Stimulated activated CD8-positive, alpha-beta memory T cell treated with anti-CD3 and anti-CD28 coated beads, Interleukin-7, amount 100 ng/mL, for 24 hours (primary cell): ENCODE measurements around the gene LKAAEAR1.
"Not testable (repeated sequence)": the region's sequence is repeated elsewhere in the genome, so short reads cannot be mapped to it uniquely, and the experiment has no call there.

Experiments used
- DNase-seq: peaks from one replicate; pipeline ENCODE4 v3.0.0-alpha.2; 2020; ENCODE audit warnings: low read depth

Gene LKAAEAR1

DNA sequence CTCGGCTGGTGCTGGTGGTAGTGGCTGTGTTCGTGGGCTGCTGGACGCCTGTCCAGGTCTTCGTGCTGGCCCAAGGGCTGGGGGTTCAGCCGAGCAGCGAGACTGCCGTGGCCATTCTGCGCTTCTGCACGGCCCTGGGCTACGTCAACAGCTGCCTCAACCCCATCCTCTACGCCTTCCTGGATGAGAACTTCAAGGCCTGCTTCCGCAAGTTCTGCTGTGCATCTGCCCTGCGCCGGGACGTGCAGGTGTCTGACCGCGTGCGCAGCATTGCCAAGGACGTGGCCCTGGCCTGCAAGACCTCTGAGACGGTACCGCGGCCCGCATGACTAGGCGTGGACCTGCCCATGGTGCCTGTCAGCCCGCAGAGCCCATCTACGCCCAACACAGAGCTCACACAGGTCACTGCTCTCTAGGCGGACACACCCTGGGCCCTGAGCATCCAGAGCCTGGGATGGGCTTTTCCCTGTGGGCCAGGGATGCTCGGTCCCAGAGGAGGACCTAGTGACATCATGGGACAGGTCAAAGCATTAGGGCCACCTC is 14.3 kb upstream of the LKAAEAR1 start:
- DNase-seq: no peak

GRCh38 chr20:64096535-64096934 is 12.3 kb upstream of the LKAAEAR1 start:
- no peak for DNase-seq

GRCh38 chr20:64095927-64096326 is 11.7 kb upstream of the LKAAEAR1 start:
- no peak for DNase-seq

GRCh38 chr20:64095455-64095854 is 11.3 kb upstream of the LKAAEAR1 start:
- no peak for DNase-seq

DNA sequence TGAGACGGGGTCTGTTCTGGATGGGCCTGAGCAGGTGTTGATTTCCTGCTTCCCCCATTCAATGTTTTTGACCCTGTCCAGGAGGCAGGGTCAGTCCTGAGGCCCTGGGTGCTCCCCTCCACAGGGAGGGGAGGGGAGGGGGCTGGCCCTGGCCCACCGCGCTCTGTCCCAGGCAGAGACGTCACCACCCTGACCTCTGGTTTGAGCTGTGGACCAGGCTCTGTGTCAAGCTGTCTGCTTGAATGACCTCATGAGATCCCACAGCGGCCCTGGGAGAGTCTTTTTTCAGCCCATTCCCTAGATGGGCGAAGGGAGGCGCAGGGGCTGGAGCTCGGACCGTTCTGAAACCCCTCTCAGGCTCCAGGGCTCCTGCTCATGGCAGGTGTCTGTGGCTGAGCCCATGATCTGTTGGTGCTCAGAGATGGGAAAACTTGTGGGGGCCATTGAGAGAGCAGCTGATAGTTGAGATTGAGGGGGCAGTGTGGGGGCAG is 8.9 kb upstream of the LKAAEAR1 start:
- DNase-seq: no peak

DNA sequence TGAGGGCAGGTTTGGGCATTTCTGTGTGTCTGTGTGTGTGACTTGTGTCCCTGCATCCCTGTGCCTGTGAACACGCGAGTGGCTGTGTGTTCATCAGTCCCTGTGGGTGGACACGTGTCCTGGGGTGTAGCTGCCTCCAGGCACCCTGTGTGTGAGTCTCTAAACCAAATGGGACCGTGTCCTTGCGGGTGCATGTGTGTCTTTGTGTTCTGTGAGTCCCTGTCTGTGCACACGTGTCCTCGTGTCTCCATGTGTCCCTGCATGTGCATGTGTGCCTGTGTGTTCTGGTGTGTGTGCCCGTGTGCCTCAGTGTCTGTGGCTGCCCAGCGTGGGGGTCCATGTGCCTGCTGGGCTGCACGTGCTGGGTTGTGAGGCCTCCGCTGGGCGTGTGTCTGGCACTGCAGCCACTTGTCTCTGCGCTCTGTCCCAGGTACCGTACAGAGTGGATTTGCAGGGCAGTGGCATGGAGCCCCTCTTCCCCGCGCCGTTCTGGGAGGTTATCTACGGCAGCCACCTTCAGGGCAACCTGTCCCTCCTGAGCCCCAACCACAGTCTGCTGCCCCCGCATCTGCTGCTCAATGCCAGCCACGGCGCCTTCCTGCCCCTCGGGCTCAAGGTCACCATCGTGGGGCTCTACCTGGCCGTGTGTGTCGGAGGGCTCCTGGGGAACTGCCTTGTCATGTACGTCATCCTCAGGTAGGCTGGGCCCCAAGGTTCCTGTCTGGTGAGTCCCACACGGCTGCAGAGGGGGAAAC is 8.2 kb upstream of the LKAAEAR1 start:
- no peak for DNase-seq

- DNase-seq: no peak
Measured at GRCh38 chr20:64091770-64092169, 7.6 kb upstream of the LKAAEAR1 start.

- DNase-seq: no peak
Measured at GRCh38 chr20:64091340-64091739, 7.1 kb upstream of the LKAAEAR1 start.

DNA sequence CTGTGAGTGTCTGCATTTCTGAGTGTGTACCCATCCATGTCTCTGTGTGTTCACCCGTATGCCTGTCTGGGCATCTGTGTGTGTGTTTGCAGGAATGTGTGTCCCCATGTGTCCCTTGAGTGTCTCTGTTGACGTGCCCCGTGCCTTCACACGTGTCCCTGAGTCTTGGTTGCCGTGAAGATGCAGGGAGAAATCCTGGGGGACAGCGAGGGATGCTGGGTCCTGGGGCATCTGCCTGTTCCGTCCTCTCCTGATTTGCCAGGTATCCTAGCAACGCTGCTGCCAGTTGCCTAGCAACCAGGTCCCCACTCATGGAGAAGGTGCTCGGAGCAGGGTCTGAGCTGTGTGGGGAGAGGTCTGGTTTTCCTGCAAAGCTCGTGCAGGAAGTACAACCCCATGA is 6.0 kb upstream of the LKAAEAR1 start:
- DNase-seq: no peak

DNA sequence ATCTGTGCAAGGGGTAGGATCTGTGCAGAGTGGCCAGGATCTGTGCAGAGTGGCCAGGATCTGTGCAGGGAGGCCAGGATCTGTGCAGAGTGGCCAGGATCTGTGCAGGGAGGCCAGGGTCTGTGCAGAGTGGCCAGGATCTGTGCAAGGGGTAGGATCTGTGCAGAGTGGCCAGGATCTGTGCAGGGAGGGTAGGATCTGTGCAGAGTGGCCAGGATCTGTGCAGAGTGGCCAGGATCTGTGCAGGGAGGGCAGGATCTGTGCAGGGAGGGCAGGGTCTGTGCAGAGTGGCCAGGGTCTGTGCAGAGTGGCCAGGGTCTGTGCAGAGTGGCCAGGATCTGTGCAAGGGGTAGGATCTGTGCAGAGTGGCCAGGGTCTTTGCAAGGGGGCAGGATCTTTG is 4.4 kb upstream of the LKAAEAR1 start:
- DNase-seq: not testable (repeated sequence)

DNA sequence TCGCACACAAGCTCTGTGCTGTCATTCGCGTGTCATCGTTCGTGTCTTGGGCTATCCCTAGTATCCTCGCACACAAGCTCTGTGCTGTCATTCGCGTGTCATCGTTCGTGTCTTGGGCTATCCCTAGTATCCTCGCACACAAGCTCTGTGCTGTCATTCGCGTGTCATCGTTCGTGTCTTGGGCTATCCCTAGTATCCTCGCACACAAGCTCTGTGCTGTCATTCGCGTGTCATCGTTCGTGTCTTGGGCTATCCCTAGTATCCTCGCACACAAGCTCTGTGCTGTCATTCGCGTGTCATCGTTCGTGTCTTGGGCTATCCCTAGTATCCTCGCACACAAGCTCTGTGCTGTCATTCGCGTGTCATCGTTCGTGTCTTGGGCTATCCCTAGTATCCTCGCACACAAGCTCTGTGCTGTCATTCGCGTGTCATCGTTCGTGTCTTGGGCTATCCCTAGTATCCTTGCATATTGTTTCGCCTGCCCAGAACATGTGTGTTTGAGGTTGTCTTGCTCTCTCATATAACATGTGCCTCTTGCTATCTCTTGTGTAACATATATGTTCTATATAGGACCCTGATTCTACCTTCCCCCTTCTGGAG is 3.1 kb upstream of the LKAAEAR1 start:
- DNase-seq: not testable (repeated sequence)

DNA sequence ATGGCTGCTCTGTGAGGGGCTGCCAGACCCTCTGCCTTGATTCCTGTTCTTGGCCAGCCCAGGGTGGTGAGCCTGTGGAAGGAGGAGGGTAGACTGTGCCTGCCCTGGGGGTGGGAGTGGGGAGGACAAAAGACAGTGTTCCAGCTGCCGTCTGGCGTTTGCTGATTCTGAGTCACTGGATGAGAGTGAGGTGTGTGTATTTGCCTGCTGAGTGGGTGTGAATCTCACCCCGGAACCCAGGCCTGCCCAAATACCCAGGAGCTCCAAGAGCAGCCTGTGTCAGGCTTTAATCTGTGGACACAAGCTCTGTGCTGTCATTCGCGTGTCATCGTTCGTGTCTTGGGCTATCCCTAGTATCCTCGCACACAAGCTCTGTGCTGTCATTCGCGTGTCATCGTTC is 2.6 kb upstream of the LKAAEAR1 start:
- no peak for DNase-seq

- DNase-seq: no peak
Measured at GRCh38 chr20:64084685-64085152, 521 bp upstream of the LKAAEAR1 start.

- DNase-seq: no peak
Measured at GRCh38 chr20:64083378-64083803, 807 bp downstream of the LKAAEAR1 start.

GRCh38 chr20:64082820-64083377 is 1.3 kb downstream of the LKAAEAR1 start:
- no peak for DNase-seq

DNA sequence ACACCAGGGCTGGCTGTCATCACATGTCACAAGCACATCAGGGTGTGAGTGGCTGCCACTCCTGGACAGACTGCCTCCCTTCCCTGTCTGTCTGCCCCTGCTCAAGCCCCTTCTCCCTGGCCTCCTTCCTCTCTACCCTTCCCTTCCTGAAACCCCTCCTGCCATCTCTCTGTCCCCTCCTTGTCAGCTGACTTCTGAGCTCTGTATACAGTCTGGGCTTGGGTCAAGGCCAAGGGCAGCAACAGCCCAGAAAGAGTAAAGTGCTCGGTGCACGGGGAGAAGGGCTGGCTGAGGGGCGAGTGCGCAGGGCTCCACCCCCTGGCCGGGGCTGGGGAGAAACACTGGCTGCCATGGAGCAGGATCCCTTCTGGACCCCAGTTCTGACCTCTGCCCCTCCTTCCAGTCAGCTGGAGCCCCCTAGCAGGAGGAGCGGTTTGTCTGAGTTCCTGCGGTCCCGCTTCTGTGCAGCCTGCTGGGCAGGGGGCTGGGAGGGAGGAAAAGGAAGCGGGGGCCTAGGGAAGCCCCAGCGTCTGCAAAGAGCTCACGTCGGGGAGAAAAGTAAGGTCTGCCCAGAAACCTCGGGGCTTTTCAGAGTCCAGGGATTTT is 2.0 kb downstream of the LKAAEAR1 start:
- no peak for DNase-seq

- no peak for DNase-seq
Measured at GRCh38 chr20:64081624-64081964, 2.6 kb downstream of the LKAAEAR1 start.

- no peak for DNase-seq
Measured at GRCh38 chr20:64080813-64081623, 3.2 kb downstream of the LKAAEAR1 start.

DNA sequence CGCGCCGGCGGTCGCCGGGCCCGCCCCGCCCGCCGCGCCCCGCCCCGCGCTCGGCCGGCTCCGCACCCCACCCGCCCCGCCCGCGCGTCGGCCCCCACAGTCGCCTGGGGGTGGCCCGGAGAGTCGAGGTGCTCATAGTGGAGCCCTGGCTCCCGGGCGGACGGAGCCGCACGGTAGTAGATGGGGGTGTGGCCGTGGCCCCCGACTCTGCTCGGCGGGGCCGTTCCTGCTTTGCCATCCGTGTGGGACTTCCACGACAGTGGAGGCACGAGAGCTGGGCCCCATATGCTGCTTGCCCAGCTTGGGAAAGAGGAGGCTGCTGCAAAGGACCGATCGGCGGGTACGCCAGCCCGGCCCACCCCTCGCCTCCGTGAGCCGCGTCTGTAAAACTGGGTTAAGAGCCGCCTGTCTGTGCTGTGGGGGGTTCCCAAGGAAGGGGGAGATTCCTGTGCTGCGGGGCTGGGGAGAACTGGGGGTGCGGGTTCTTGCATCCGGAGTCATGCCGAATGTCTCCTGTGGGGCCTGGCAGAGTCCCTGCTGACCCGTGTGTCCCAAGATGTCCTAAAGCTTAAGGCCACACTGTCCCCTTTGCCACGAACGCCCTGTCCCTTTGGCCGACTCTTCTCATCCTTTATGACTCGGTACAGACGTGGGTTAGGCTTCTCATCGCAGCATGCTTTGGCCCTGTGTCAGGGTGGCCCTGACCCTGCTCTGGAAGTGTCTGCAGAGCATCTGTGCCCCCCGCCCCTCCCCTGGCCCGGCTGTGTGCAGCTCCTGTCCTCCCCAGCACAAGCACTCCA is 4.0 kb downstream of the LKAAEAR1 start, which contains the start of gene OPRL1:
TSS of gene OPRL1 (plus strand) at position 70 of the 800 bp plus-strand sequence. CDS start 12,639 bp downstream, outside the sequence.
- DNase-seq: no peak

DNA sequence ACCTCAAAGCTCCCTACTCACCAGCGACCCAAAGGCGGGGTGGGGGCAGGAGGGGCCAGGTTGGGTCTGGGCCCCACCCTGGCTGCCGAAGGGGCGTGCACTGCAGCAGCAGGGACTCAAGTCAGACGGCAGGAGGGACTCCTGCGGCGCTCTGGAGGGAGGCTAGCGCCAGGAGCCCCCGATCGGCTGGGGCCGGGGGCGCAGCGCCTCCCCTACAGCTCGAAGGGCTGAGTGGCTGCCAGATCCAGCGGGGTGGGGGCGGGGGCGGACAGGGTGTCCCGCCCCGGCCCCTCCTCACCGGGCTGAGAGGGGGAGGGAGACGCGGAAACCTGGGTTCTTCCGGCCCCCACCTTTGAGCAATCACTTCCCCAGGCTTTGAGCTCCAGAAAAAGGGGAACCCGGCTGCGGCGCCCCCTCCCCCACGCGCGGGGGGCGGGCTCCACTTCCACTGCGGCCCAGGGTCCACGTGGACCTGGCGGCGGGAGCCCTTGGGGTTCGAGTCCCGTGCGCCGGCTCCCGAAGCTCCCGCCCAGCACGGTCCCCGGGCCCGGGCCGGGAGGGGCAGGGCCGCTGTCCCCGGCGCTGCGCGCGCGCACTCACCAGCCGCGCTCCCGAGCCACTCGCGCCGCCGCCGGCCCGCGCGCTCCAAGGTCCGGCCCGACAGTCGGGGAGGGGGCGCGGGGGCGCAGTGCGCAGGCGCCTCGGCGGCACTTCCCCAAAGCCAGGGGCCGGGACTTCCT is 4.8 kb downstream of the LKAAEAR1 start, which contains the start of gene RGS19:
TSS of gene RGS19 (minus strand) at position 246 of the 740 bp plus-strand sequence. CDS start 2,632 bp downstream, outside the sequence.
- no peak for DNase-seq
